GM18951 (cell line): ENCODE data around the gene SHMT2.

Experiments
- POLR2A ChIP-seq: IDR thresholded peaks from 4 replicates; pipeline ENCODE4 v1.6.1; 2011; ENCODE audit warnings: mild to moderate bottlenecking; ENCODE audit not compliant: insufficient read length, insufficient read depth; ENCODE audit errors: extremely low read depth
- in situ Hi-C: fragments of 300-500 bp; cut with MboI; formaldehyde crosslinking; loops from one replicate; pipeline ENCODE4 v1.12.0; 2022; ENCODE audit warnings: low sequenced_read_pairs, mixed read lengths, inconsistent platforms; ENCODE audit not compliant: unreplicated experiment

SHMT2 gene

DNA sequence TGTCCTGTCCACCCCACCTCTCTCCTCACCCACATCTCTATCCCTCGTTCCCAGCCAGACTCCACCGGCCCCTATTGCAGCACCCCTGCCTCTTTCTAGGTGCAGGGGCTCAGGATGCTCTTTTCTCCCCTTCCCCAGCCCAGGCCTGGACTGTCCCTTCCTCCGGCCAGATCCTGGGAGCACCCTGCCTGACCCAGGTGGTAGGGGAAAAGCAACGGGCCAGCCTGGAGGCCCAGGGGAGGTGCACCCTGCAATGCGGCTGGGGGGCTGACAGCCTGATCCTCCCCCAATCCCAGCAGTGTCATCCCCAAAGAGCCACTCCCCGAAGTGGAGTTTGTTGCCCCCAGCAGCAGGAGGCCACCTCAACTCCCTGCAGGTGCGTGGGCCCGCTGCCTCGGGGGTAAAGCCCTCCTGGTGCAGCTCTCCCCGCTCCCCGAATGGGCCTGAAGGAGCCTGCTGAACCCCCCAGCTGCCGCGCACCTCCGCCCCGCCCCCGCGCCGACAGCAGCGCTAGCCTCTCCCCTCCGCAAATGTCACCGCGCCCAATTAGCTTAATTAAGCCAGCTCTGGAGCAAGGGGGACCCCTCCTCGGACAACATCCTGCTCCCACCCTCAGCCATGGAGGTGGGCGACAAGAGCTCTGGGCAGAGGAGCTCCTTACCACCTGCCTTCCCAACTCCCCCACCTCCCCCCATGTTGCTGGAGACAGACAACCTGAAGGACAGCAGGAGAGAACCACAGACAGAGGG is 8.2 kb upstream of the SHMT2 start:
- TF ChIP-seq POLR2A = no peak

DNA sequence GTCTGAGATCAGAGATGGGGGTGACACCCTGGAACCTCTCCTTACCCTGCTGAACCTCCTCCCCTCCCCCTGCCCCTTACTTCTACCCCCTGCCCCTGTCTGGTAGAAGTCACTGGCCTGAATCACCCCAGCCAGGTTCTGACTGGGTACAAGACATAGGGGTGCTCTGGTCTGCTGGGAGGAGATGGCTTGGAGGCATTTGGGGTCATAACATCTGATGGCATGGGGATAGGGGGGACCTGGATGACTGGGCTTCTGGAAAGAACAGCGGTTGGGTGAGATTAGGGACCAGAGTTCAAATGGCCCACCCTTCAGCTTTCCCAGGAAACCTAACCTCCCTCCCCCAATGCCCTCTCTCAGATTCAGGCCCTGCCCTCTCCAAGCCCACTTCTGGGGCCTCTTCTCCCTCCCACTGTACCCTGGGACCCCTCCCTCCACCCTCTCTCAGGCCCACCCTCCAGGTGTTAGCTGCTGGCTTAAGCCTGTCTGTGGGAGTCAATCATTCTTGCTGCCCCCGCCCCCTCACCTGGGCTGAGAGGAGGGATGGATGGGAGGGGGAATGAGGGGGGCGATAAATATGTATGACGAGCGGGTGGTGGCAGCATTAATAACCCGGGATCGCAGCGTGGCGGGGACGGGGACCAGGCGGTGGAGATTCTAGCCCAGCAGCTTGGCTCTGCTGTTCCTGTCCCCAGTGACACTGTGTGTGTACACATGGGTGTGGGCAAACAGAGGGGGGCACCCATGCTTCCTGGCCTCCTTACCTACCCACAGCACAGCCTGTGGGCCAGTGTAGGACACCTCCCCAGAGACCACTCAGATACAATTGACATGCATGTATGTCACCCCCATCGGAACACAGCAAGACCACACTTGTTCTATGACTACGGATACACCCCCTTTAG is 7.0 kb upstream of the SHMT2 start:
- TF ChIP-seq POLR2A = no peak
- in situ Hi-C loops = no loop called here

More for the DNA sequence above, 8.2 kb upstream of the SHMT2 start:
- in situ Hi-C loops = no loop called here

DNA sequence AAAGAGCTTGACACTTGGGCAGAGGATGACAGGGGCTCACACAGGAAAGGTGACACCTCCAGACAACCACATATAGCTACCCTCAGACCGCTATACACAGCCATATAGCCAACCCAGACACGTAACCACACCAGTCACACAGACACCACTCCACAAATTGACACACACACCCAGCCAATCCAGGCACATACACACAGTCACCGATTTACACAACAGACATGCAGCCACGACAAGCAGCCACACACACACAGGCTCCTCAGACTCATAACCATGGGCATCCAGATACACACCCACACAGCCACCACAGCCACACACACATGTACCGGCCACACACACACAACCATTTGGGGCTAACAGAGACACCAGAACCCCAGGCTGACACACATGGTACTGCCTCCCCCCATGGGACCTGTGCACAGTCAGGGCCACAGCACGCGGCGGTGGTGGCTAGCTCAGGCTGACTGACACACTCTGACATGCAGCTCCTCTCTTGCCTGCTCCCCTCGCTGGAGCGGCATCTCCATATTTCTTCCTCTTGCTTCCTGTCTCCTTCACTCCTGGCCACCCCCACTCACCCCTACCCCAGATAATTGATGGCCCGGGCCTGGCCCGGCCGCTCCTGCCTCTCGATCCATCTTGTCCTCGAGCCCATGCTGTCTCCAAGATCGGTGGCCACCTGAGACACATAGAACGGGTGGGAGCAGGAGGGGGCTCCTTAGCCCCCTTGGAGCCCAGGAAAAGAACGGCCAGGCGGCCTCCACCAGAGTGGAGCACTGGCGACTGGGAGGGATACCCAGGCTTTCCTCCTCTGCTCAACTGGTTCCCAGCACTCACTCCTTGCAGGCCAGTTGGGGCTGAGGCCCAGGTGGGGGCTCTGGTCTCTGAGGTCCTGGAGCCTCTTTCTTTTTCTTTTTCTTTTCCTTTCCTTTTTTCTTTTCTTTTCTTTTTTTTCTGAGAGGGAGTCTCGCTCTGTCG is 6.0 kb upstream of the SHMT2 start:
- in situ Hi-C loops = no loop called here
- TF ChIP-seq POLR2A = no peak

DNA sequence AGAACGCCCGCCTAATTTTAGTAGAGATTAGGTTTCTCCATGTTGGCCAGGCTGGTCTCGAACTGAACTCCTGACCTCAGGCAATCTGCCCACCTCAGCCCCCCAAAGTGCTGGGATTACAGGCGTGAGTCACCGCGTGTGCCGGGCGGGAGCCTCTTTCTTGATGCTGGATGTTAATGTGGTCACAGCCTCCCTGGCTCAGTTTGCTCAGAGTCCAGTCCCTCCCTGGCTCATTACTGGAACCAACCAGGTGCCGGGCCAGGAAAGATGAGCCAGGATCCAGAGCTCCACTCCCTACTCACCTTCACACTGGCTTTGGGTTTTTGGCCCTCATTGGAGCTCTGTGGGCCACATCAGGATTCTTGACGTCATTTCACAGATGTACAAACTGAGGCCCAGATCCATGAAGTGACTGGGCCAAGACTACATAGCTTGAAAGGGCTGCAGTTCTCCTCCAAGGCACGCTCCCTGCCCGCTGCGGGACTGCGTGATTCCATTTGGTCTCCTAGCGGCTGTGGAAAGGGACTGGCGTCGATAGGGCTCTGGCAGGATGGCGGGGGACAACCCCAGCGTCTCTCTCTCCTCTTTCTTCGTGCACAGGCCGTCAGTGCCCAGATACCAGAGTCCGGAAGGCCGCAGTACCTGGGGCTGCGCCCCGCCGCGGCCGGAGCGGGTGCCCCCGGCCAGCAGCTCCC is 5.1 kb upstream of the SHMT2 start:
- TF ChIP-seq POLR2A = no peak
- in situ Hi-C loops = no loop called here

DNA sequence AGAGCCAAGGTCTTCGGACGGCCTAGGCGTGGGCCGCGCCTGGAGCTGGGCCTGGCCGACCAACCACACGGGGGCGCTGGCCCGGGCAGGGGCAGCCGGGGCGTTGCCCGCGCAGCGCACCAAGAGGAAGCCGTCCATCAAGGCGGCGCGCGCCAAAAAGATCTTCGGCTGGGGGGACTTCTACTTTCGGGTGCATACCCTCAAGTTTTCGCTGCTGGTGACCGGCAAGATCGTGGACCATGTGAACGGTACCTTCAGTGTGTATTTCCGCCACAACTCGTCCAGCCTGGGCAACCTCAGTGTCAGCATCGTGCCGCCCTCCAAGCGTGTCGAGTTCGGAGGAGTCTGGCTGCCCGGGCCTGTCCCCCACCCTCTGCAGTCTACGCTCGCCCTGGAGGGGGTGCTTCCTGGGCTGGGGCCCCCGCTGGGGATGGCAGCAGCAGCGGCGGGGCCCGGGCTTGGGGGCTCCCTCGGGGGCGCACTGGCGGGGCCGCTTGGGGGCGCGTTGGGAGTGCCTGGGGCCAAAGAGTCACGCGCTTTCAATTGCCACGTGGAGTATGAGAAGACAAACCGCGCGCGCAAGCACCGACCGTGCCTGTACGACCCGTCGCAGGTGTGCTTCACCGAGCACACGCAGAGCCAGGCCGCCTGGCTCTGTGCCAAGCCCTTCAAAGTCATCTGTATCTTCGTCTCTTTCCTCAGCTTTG is 4.4 kb upstream of the SHMT2 start:
- in situ Hi-C loops = no loop called here
- TF ChIP-seq POLR2A = no peak

DNA sequence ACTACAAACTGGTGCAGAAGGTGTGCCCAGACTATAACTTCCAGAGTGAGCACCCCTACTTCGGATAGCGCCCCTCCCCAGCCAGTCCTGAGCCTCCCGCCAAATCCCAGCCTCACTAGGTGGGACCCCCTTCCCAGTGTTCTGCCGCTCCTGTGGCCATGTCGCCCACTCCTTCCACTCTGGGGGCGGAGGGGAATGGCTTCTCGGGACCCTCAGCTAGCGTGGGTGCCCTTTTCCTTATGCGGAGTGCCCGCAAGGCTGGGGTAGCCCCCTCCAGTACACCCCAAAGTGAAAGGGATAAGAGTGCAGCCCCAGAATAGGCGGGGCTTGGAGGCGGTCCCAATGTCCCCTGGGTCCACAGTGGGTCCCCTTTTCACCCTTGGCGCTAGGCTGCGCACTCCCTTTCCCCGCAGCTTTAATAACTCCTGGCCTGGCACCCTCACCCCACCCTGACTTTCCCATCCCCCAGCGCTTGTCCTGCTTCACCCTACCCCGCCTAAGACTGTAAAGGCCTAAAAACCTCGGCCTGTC is 3.8 kb upstream of the SHMT2 start:
- in situ Hi-C loops = no loop called here
- no peak for TF ChIP-seq POLR2A

DNA sequence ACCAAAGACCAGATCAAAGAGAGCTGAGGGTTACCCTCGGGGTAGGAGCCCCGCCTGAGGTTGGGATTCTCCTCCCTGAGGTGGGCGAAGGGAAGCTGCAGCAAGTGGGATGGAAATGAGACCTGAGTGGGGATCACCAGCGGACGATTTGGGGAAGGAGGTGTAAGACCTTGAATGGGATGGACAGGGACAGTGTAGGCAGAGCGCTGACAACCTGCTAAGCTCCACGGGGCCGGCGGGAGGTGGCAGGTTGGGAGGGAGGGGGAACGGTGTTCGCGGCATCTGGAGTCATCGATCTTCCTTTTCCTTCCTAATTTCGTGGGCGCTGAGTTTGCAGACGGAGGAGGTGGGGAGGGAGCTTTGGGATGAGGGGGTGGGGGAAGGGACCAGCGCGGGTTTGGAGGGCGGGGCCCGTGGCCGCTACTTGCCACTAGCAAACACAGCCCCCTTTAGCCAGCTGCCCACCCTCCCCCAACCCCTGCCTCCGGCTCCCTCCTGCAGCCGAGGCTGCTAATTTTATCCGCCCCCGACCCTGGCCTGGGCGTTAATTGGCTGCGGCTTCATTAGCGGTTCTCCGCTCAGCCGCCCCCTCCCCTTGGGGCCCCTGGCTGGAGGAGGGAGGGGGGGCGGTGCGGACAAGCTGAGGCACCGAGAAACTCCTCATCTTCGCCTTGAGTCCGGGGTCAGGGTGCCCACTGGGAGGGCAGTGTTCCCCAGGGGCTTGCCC is 2.8 kb upstream of the SHMT2 start:
- in situ Hi-C loops = no loop called here
- no peak for TF ChIP-seq POLR2A

DNA sequence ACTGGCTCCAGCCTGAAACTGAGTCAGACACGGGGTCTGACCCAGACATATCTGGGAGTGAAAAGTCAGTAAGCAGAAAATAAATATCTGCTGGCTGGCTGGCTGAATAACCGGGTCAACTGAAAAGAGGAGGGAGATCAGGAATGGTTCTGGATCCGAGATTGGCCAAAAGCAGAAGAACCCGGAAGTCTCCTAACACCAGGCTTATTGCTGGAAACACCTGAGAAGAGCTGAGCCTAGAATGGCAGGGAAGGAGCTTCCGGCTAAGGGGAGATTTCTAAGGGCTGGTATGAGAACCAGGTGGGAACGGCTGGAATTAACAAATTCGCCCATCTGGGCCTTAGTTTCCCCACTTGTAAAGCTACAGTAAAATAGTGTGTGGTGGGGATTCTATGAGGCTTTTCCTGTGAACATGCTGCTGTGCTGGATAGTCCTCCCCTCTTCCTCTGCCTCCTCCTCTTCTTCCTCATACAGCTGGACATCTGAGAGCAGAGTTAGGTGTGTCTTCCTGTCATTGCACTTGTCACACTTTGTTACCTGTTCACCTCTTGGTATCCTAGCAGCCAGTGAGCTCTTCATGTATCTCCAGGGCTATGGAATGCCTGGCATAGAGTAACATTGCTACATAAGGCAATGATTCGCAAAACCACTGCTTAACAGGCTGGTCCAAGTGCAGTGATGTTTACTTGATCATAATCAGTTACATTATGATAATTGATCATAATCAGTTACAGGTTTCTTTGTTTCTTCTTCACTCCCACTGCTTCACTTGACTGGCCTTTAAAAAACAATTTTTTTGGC is 2.0 kb upstream of the SHMT2 start:
- TF ChIP-seq POLR2A = no peak

DNA sequence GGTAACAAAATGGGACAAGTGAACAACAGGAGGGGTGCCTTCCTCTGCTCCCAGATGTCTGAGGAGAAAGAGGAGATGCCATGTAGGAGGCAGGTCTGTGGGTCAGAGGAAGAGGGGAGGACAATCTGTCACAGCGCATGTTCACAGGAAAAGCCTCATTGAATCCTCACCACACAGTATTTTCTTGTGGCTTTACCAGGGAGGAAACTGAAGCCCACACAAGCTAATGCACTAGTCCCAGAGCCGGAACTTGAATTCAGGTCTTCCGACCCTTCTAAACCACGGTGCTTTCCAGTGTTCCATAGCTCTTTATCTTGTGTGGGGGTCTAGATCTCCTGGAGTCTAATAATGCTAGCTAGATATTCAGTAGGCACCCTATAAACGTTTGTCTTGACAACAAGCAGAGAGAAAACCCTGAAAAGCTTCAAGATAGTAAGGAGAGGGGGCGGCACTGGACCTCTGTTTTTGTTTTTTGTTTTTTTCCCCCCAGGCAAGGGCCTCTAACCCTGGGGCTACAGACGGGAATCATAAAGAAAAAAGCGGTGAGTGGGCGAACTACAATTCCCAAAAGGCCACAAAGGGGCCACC is 371 bp upstream of the SHMT2 start:
- in situ Hi-C loops = no loop called here
- no peak for TF ChIP-seq POLR2A

More for the DNA sequence above, 2.0 kb upstream of the SHMT2 start:
- in situ Hi-C loops = no loop called here
